Smooth muscle cell of the umbilical artery (primary cell): ENCODE data around the gene MYCBP. TPM values are rescaled to one million over a fixed set of nuclear protein-coding genes. Genes with fewer than 3 reads are reported as not detected.

ENCODE experiments used
- total RNA-seq: library from RNA; depleted of rRNA; stranded (reverse); fragments of >200 nt; gene quantifications from 2 replicates; pipeline ENCODE4 v1.2.3, GENCODE V29; 2014

Gene MYCBP, protein sequence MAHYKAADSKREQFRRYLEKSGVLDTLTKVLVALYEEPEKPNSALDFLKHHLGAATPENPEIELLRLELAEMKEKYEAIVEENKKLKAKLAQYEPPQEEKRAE
- 9.2 and 14.8 TPM in 2 replicates for total RNA-seq

DNA sequence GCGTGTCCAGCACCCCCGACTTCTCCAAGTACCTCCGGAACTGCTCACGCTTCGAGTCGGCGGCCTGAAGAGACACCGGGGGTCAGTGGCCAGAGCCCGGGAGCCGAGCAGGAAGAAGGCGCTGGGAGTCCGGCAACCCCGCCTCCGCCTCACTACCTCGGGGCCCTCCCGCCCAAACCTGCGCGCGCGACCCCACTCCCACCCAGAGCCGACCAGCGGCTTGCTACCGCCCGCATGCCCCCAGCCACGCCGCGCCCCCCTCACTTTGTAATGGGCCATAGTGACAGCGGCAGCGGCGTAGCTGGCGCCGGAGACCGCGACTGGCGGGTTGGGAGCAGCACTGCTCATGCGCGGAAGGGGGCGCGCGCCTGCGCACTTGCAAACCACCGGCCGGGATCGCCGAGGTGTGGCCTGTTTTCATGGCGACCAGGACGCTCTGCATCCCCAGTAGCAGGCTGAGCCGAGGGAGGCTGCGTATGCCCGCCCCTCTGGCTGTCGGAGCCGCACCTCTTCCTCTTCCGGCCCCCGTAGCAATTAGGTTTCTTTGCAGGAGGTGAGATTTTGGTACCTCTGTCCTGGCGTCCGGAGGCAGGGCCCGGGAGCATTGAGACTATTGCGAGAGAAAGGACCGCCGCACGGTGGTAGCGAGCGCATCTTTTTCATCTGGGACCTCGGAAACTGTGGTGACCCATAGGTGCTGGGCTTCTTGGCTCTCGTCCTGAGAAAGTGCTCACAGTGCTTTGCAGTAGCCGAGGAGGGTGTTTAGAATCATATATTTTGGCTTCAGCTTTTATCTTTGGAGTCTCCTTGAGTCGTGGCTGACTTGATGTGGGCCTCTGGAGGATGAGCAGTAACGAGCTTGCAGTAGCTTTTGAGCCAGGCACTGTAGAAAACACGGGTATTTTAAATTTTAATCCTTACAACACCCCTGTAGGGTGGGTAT is at the start of gene MYCBP:
Gene MYCBP, minus strand, starts transcription at position 322 of the 943 bp plus-strand sequence. Its CDS starts 43 bp downstream, at position 279.

DNA sequence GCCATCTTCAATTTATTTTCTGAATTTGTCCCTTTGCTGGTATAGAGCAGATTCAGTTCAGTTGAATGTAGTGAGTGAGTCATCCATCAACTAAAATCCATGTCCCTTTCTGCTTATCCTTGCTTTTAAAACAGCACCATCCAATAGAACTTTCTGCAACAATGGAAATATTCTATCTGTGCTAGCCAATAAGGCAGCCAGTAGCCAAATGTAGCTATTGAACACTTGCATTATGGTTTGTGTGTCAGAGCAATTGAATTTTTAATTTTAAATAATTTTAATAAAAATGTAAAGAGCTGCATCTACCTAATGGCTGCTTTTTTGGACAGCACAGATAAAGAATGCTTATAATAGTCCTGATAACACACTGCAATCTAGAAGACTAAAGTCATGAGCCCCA is 8.3 kb upstream of the MYCBP start, which contains the start of gene GJA9:
Gene GJA9, minus strand, starts transcription at position 101 of the 400 bp plus-strand sequence. CDS start 5,489 bp downstream, outside the sequence.

DNA sequence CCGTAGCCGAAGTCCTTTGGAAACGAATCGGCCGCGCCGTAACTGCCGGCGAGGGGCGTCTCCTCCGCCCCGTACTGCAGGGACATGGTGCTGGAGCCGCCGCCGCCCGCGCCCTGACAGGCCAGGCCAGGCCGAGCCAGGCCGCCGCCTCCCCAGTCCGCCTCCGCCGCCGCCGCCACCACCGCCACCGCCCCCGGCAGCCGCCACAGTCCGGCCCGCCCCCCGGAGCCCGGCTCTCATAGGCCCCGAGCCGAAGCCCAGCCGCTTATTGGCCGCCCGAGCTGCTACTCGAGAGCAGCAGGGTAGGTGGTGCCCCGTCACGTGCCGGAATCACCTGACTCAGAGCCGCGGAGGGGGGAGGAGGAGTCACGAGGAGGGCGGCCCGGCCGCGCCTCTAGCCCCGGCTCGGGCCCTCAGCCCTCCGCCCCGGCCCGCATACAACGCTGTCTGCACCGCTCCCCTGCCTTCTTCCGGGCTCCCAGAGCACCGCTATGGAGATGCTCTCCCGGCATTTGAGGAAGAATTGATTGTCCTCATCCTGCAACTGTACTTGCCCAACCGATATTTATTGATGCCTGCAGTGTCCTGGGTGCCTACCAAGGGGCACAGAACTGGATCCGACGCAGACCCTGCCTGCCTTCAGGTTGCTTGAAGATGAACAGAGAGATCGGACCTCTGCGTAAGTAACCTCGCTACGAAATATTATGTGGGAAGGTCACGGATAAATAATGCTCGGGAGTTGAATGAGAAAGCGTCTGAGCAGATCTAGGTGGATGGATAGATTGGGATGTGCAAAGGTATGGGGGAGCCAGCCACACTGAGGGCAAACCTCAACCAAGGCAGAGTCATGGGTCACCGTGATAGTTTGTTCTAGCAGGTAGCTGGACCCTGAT is 13.3 kb downstream of the MYCBP start, which contains the start of gene RRAGC:
Gene RRAGC, minus strand, starts transcription at position 212 of the 893 bp plus-strand sequence. Its CDS starts 126 bp downstream, at position 86.

Other genes with a start within 250 kb of the MYCBP start
- gene RRAGC, start 13.6 kb downstream of the MYCBP start, total RNA-seq = 30.6 and 32.1 TPM in 2 replicates
- not detected in 2 replicates for gene GJA9, start 8.2 kb upstream of the MYCBP start, total RNA-seq
- gene RHBDL2, start 68.5 kb upstream of the MYCBP start, total RNA-seq = 0.30 and 3.8 TPM in 2 replicates
- gene AKIRIN1, start 117.9 kb upstream of the MYCBP start, total RNA-seq = 56.4 and 82.3 TPM in 2 replicates
- gene NDUFS5, start 153.0 kb upstream of the MYCBP start, total RNA-seq = 545 and 622 TPM in 2 replicates